OCI-LY7 (cell line): ENCODE measurements around the gene SELENOV. TPM values are rescaled to one million over a fixed set of nuclear protein-coding genes. Genes with fewer than 3 reads are reported as not detected.

Experiments used
- BruUV-seq: library from RNA; stranded (reverse); fragments of 400-500 nt; replicated peaks from 2 replicates; lab custom pipeline; 2021; lab: Mats Ljungman, UMichigan
- CTCF ChIA-PET: fragments of 300-600 bp; sonication (Branson Sonifier 250); formaldehyde crosslinking; loops from one replicate; lab custom pipeline; 2022; ENCODE audit warnings: antibody characterized with exemption; ENCODE audit not compliant: unreplicated experiment; lab: Charles Lee
- POLR2A ChIA-PET: fragments of 300-600 bp; sonication (Branson Sonifier 250); formaldehyde crosslinking; loops from one replicate; lab custom pipeline; 2022; ENCODE audit warnings: antibody characterized with exemption; lab: Charles Lee
- DNase-seq: peaks from one replicate; pipeline ENCODE4 v3.0.0-alpha.2; 2015; ENCODE audit warnings: low spot score
- H2AFZ ChIP-seq: fragments of 200-600 bp; sonication (generic), shearing (Covaris generic); 2 replicates; pipeline ENCODE4 v1.6.1; 2014; ENCODE audit warnings: mild to moderate bottlenecking, antibody characterized with exemption, low read length, moderate library complexity
- H3K27ac ChIP-seq: fragments of 200-600 bp; sonication (generic); 2 replicates; pipeline ENCODE4 v1.5.1; 2014; ENCODE audit warnings: mixed run types, low read depth, mild to moderate bottlenecking, moderate library complexity, low read length, inconsistent platforms; ENCODE audit not compliant: poor library complexity, severe bottlenecking
- H3K36me3 ChIP-seq: fragments of 200-600 bp; sonication (generic); 2 replicates; pipeline ENCODE4 v1.6.1; 2014; ENCODE audit warnings: mild to moderate bottlenecking, antibody characterized with exemption, low read length, moderate library complexity, mixed read lengths; ENCODE audit not compliant: insufficient read depth
- H3K4me1 ChIP-seq: fragments of 200-600 bp; sonication (generic); 2 replicates; pipeline ENCODE4 v1.5.1; 2014; ENCODE audit warnings: mild to moderate bottlenecking, low read length; ENCODE audit not compliant: insufficient read depth, poor library complexity, severe bottlenecking
- H3K4me2 ChIP-seq: fragments of 200-600 bp; sonication (generic); 2 replicates; pipeline ENCODE4 v1.6.1; 2014; ENCODE audit warnings: mild to moderate bottlenecking, low read length
- H3K4me3 ChIP-seq: fragments of 200-600 bp; sonication (generic); 2 replicates; pipeline ENCODE4 v1.5.1; 2014; ENCODE audit warnings: mild to moderate bottlenecking, low read depth, low read length; ENCODE audit not compliant: poor library complexity, severe bottlenecking
- H3K79me2 ChIP-seq: fragments of 200-600 bp; sonication (generic); 2 replicates; pipeline ENCODE4 v1.6.1; 2016; ENCODE audit warnings: low read depth, mild to moderate bottlenecking, low read length, moderate library complexity, mixed read lengths; ENCODE audit not compliant: insufficient read depth
- H3K9me2 ChIP-seq: fragments of 200-600 bp; sonication (generic); 2 replicates; pipeline ENCODE4 v1.6.1; 2016; ENCODE audit warnings: mild to moderate bottlenecking, low read length, mixed read lengths; ENCODE audit not compliant: insufficient read depth
- H3K9me3 ChIP-seq: fragments of 200-600 bp; sonication (generic); 2 replicates; pipeline ENCODE4 v1.6.1; 2014; ENCODE audit warnings: mild to moderate bottlenecking, mixed run types, low read length, mixed read lengths
- H4K20me1 ChIP-seq: fragments of 200-600 bp; sonication (generic); 2 replicates; pipeline ENCODE4 v1.6.1; 2014; ENCODE audit warnings: mild to moderate bottlenecking, antibody characterized with exemption, low read length, moderate library complexity, mixed read lengths; ENCODE audit not compliant: insufficient read depth
- EZH2phosphoT487 ChIP-seq: fragments of 200-600 bp; sonication (generic); IDR thresholded peaks from 2 replicates; pipeline ENCODE4 v1.6.1; 2018; ENCODE audit warnings: low read depth, borderline replicate concordance, mild to moderate bottlenecking, mixed run types, antibody characterized with exemption, low read length, moderate library complexity, mixed read lengths
- intact Hi-C: fragments of 100-400 bp; cut with micrococcal nuclease; formaldehyde crosslinking; loops from one replicate; pipeline ENCODE4 v1.10.0; 2022; ENCODE audit not compliant: unreplicated experiment
- total RNA-seq, 2 experiments: library from RNA; depleted of rRNA in 1 of 2; stranded (reverse); fragments of >200 nt in 1 of 2; shearing (Covaris generic) in 1 of 2; gene quantifications; 2 replicates each; pipeline ENCODE4 v1.2.3, GENCODE V29; 2014 to 2022
- TF ChIP-seq, protein P1 (sequence below): fragments of 200-600 bp; sonication (generic); conservative IDR thresholded peaks from 2 replicates; pipeline ENCODE4 v1.5.1; 2014; ENCODE audit warnings: mild to moderate bottlenecking, antibody characterized with exemption, low read length, moderate library complexity, mixed read lengths

SELENOV gene
- total RNA-seq, 2 experiments from 2014 or later: not detected

DNA sequence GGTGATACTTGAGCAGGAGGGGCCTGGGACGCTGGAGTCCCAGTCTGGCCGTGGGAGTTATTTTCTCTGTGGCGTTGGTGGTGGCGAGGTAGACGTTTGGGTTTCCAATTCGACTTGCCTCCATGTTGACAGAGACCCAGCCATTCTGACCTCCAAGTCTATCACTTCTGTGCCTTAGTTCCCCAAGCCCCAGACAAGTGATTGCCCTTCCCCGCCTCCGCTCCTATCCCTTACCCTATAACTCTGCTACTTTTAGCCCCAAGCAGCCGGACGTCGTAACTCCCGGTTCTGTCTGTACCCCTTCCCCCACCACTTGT, 33.8 kb upstream of the SELENOV start:
- Histone ChIP-seq H3K4me2 (peak overlapping the region; percentile 98), H3K36me3 (peaks cover 47% of the 10 kb centered on the region), H3K9me3 (no peaks in the 10 kb centered on the region), H3K27ac (peak overlapping the region; percentile 42), H3K9me2 (no peaks in the 10 kb centered on the region), H3K4me1 (peaks cover 17% of the 10 kb centered on the region), H2AFZ (no peak overlapping the region), H3K79me2 (peaks cover 21% of the 10 kb centered on the region), H4K20me1 (no peaks in the 10 kb centered on the region), H3K4me3 (peak overlapping the region; percentile 91)
- POLR2A ChIA-PET: interaction anchor here (0.6 to 1.2 kb wide), 3 partner anchors 34 to 1782 kb away, joined by 3 to 9 read pairs (median 4); no protein-coding TSS in a partner anchor
- CTCF ChIA-PET: interaction anchor here (0.5 to 1.0 kb wide), 4 partner anchors 18 to 80 kb away, joined by 3 to 15 read pairs (median 8); partner anchors contain the start of gene DLL3
- DNase-seq: peak; percentile 24
- TSS peak; percentile 54 for BruUV-seq
- intact Hi-C loops: no loop called here
- TF ChIP-seq, protein P1, sequence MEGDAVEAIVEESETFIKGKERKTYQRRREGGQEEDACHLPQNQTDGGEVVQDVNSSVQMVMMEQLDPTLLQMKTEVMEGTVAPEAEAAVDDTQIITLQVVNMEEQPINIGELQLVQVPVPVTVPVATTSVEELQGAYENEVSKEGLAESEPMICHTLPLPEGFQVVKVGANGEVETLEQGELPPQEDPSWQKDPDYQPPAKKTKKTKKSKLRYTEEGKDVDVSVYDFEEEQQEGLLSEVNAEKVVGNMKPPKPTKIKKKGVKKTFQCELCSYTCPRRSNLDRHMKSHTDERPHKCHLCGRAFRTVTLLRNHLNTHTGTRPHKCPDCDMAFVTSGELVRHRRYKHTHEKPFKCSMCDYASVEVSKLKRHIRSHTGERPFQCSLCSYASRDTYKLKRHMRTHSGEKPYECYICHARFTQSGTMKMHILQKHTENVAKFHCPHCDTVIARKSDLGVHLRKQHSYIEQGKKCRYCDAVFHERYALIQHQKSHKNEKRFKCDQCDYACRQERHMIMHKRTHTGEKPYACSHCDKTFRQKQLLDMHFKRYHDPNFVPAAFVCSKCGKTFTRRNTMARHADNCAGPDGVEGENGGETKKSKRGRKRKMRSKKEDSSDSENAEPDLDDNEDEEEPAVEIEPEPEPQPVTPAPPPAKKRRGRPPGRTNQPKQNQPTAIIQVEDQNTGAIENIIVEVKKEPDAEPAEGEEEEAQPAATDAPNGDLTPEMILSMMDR: no peak
- no peak for TF ChIP-seq EZH2phosphoT487

- POLR2A ChIA-PET: interaction anchor here (0.5 kb wide), 1 partner anchor 37 kb away, joined by 4 read pairs; no protein-coding TSS in a partner anchor
- H2AFZ ChIP-seq: no peak overlapping the region
- peak overlapping the region; percentile 98 for H3K4me2 ChIP-seq
- BruUV-seq: no TSS peak
- CTCF ChIA-PET: interaction anchor here (0.7 kb wide), 1 partner anchor 19 kb away, joined by 3 read pairs; no protein-coding TSS in a partner anchor
- no peaks in the 10 kb centered on the region for H3K9me2 ChIP-seq
- no peaks in the 10 kb centered on the region for H4K20me1 ChIP-seq
- DNase-seq: no peak
- peak overlapping the region; percentile 42 for H3K27ac ChIP-seq
- H3K4me1 ChIP-seq: peaks cover 17% of the 10 kb centered on the region
- TF ChIP-seq EZH2phosphoT487: no peak
- TF ChIP-seq, protein P1: no peak
- intact Hi-C loops: no loop called here
- peak overlapping the region; percentile 91 for H3K4me3 ChIP-seq
- peaks cover 21% of the 10 kb centered on the region for H3K79me2 ChIP-seq
- peaks cover 47% of the 10 kb centered on the region for H3K36me3 ChIP-seq
- H3K9me3 ChIP-seq: no peaks in the 10 kb centered on the region
These were observed 33.3 kb upstream of the SELENOV start for GRCh38 chr19:39481676-39482075.

DNA sequence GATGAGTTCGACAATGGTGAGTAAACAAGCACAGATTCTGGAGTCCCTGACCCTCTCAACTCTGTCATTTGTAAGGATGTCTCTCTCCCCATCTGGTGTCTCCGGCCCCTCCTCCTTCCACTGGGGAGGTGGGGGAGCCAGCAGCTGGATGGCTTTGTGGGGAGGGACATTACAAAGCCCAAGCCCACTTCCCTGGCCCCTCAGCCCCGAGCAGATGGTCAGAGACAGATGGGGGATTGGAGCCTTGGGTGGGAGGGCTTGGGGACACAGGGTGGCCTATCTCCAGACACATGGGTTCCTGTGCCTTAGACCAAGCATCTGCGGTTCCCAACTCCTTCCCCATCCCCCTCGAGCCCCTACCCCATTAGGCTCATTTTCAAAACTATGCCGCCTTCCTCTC, 31.8 kb upstream of the SELENOV start:
- Histone ChIP-seq H3K4me2 (no peak overlapping the region), H3K9me2 (no peaks in the 10 kb centered on the region), H3K4me1 (peaks cover 17% of the 10 kb centered on the region), H3K79me2 (peaks cover 21% of the 10 kb centered on the region), H3K27ac (no peak overlapping the region), H3K9me3 (no peaks in the 10 kb centered on the region), H4K20me1 (no peaks in the 10 kb centered on the region), H2AFZ (no peak overlapping the region), H3K4me3 (no peak overlapping the region), H3K36me3 (peaks cover 53% of the 10 kb centered on the region)
- DNase-seq: no peak
- BruUV-seq: no TSS peak
- POLR2A ChIA-PET: no interaction called here
- TF ChIP-seq, protein P1: no peak
- no peak for TF ChIP-seq EZH2phosphoT487
- CTCF ChIA-PET: no interaction called here
- intact Hi-C loops: no loop called here
